ENCODE data around the gene GBX1.

GBX1 gene

GRCh38 chr7:151123158-151123821 is 44.2 kb downstream of the GBX1 start:
- no peak for DNase-seq (ENCODE audit: insufficient read length, low spot score)
- no peak for FAIRE-seq
- no peak for TF ChIP-seq CTCF (IDR thresholded peaks at IDR 0.05; ENCODE audit: insufficient read depth, missing control alignments)

GRCh38 chr7:151122796-151123157 is 44.7 kb downstream of the GBX1 start:
- no peak for FAIRE-seq
- TF ChIP-seq CTCF (IDR thresholded peaks at IDR 0.05; ENCODE audit: insufficient read depth, missing control alignments), result no peak
- DNase-seq (ENCODE audit: insufficient read length, low spot score), result no peak

GRCh38 chr7:151122276-151122675 is 45.2 kb downstream of the GBX1 start:
- no peak for FAIRE-seq
- no peak for TF ChIP-seq CTCF (IDR thresholded peaks at IDR 0.05; ENCODE audit: insufficient read depth, missing control alignments)
- no peak for DNase-seq (ENCODE audit: insufficient read length, low spot score)

- TF ChIP-seq CTCF (IDR thresholded peaks at IDR 0.05; ENCODE audit: insufficient read depth, missing control alignments), result no peak
- DNase-seq (ENCODE audit: insufficient read length, low spot score) (no peak), FAIRE-seq (no peak)
Measured at GRCh38 chr7:151121380-151122170, 45.9 kb downstream of the GBX1 start.

- FAIRE-seq (no peak), DNase-seq (ENCODE audit: insufficient read length, low spot score) (no peak)
- no peak for TF ChIP-seq CTCF (IDR thresholded peaks at IDR 0.05; ENCODE audit: insufficient read depth, missing control alignments)
Measured at GRCh38 chr7:151120896-151121295, 46.6 kb downstream of the GBX1 start.

GRCh38 chr7:151119902-151120301 is 47.6 kb downstream of the GBX1 start:
- TF ChIP-seq CTCF (IDR thresholded peaks at IDR 0.05; ENCODE audit: insufficient read depth, missing control alignments), result no peak
- FAIRE-seq, result no peak

GRCh38 chr7:151119055-151119415 is 48.5 kb downstream of the GBX1 start:
- no peak for FAIRE-seq
- DNase-seq (ENCODE audit: insufficient read length, low spot score), result no peak
- no peak for TF ChIP-seq CTCF (IDR thresholded peaks at IDR 0.05; ENCODE audit: insufficient read depth, missing control alignments)

More at GRCh38 chr7:151119902-151120301, 47.6 kb downstream of the GBX1 start:
- no peak for DNase-seq (ENCODE audit: insufficient read length, low spot score)

All from D721Med (cell line).